PC-3 (cell line): Measurements from ENCODE around the gene LGR4.

Experiments
- CTCF ChIP-seq: fragments of 300-600 bp; sonication (generic); conservative IDR thresholded peaks from 2 replicates; pipeline ENCODE4 v1.5.1; 2017; ENCODE audit warnings: antibody characterized with exemption, low read depth, mild to moderate bottlenecking, low read length
- EZH2 ChIP-seq: fragments of 300-600 bp; sonication (generic); IDR thresholded peaks from one replicate; pipeline ENCODE4 v1.6.1; 2017; ENCODE audit warnings: antibody characterized with exemption, mild to moderate bottlenecking, low read length; ENCODE audit not compliant: unreplicated experiment

- TF ChIP-seq CTCF (no peak), EZH2 (no peak)
Measured at GRCh38 chr11:27471589-27472397, 797 bp downstream of the LGR4 start.
